Pancreas (tissue), 10 donors: ENCODE measurements around the gene XYLT1. TPM values are rescaled to one million over a fixed set of nuclear protein-coding genes. Genes with fewer than 3 reads are reported as not detected.

Experiments used
- ATAC-seq, 4 donors: fragments of 200-7000 bp; cut with Tn5 transposase; one replicate each; pipeline versions ENCODE4 v1.8.0 to v1.9.1; 2020; ENCODE audit warnings: mild to moderate bottlenecking in 4 of 4, moderate library complexity in 4 of 4
- DNase-seq, 6 donors: peaks; one replicate each; pipeline ENCODE4 v3.0.0-alpha.2; 2020
- FAIRE-seq: peaks from 2 replicates; lab custom pipeline; 2012; peaks lifted over from hg19 to GRCh38; lab: Jason Lieb, UNC
- H3K27ac ChIP-seq, 4 donors: fragments of 200-600 bp; sonication (generic); 1 replicate in 3 of 4; 2 replicates in 1 of 4; pipeline versions ENCODE4 v1.5.0 to v1.8.0; 2020
- H3K27me3 ChIP-seq, 4 donors: fragments of 200-600 bp; one replicate each; pipeline ENCODE4 v1.8.0; 2021
- H3K36me3 ChIP-seq, 3 donors: fragments of 200-600 bp; sonication (generic) in 1 of 3; one replicate each; pipeline versions ENCODE4 v1.5.0 to v1.8.0; 2020 to 2021
- H3K4me1 ChIP-seq, 3 donors: fragments of 200-600 bp; one replicate each; pipeline ENCODE4 v1.8.0; 2021
- H3K4me3 ChIP-seq, 4 donors: fragments of 200-600 bp; sonication (generic) in 2 of 4; one replicate each; pipeline versions ENCODE4 v1.5.0 to v1.8.0; 2020 to 2021
- H3K9me3 ChIP-seq, 4 donors: fragments of 200-600 bp; one replicate each; pipeline ENCODE4 v1.8.0; 2021
- WGBS, 2 donors: extraction: QIAGEN DNeasy Blood & Tissue Kit; methylation state at CpG; one replicate each; pipeline ENCODE4 v1.1.7; 2013; 5-methylcytosine and 5-hydroxymethylcytosine counted together
- intact Hi-C, 3 donors: fragments of 100-400 bp; cut with DNase I; formaldehyde crosslinking; loops; one replicate each; pipeline versions ENCODE4 v1.11.1 to v1.14.2; 2022
- polyA plus RNA-seq, 2 donors: library from polyadenylated mRNA; stranded (reverse); fragments of 200-250 nt; gene quantifications; one replicate each; pipeline ENCODE4 v1.2.3, GENCODE V29; 2013
- total RNA-seq, 6 donors: library from RNA; stranded (reverse); fragmentation: NEBNext Ultra II Directional in 4 of 6; extraction: Animal tissue kit (Norgen Biotek cat#: 25700) in 4 of 6; gene quantifications; one replicate each; pipeline versions ENCODE4 v1.2.1 to v1.2.4, GENCODE V29; 2021 to 2023
- TF ChIP-seq, protein P1 (sequence below), 4 donors: fragments of 200-600 bp; sonication (generic) in 3 of 4; IDR thresholded peaks; one replicate each; pipeline versions ENCODE4 v1.5.0 to v1.8.0; 2021; ENCODE audit warnings: antibody characterized with exemption in 4 of 4
- donor health status: healthy with polysubstance abuse.
- donor health status: DM: no; HTN: no; CAD: no; lungs with moderate emphysema.
- donor health status: DM: no; HTN: no; CAD: no.
- donor health status: control.
- donor health status: control.
- donor health status: Bipolar disorder and iron deficiency.
- donor health status: DM: yes; HTN: yes; CAD: no.
- donor health status: DM: no; HTN: no; CAD: no.
- donor health status: DM: no; HTN: no; CAD: no.
- donor health status: DM: yes; HTN: yes; CAD: no.

Gene XYLT1
- total and polyA plus RNA-seq, 8 donors, result 1.6 to 8.2 (median 4.6) TPM

DNA sequence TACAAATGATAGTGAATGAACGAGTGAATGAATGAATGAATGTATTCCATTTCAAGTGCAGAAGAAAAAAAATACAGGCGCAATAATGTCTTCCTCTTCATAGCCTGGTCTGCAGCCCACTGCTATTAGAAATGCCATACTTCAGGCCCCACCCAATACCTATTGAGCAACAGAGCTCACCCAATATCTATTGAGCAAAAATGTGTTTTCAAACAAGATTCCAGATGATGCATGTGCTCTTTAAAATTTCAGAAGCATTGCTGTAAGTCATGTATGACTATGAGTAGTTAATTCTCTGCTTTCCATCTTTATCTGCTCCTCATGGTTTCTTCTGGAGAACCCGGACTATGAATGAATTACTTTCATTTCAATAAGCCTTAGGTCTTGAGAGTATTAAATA lies 308.2 kb downstream of the XYLT1 start:
- H3K27ac ChIP-seq, result no peak overlapping the region
- H3K9me3 ChIP-seq, result no peaks in the 10 kb centered on the region
- TF ChIP-seq, protein P1, sequence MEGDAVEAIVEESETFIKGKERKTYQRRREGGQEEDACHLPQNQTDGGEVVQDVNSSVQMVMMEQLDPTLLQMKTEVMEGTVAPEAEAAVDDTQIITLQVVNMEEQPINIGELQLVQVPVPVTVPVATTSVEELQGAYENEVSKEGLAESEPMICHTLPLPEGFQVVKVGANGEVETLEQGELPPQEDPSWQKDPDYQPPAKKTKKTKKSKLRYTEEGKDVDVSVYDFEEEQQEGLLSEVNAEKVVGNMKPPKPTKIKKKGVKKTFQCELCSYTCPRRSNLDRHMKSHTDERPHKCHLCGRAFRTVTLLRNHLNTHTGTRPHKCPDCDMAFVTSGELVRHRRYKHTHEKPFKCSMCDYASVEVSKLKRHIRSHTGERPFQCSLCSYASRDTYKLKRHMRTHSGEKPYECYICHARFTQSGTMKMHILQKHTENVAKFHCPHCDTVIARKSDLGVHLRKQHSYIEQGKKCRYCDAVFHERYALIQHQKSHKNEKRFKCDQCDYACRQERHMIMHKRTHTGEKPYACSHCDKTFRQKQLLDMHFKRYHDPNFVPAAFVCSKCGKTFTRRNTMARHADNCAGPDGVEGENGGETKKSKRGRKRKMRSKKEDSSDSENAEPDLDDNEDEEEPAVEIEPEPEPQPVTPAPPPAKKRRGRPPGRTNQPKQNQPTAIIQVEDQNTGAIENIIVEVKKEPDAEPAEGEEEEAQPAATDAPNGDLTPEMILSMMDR (IDR thresholded peaks at IDR 0.05), result no peak
- H3K4me3 ChIP-seq, result no peak overlapping the region
- no peaks in the 10 kb centered on the region for H3K27me3 ChIP-seq
- H3K36me3 ChIP-seq, result no peaks in the 10 kb centered on the region
- no peak for ATAC-seq
- no peak for FAIRE-seq
- DNase-seq, result no peak
- 89 to 93% methylated on average over 3 of the region's 3 CpGs for WGBS, 2 donors
- no peaks in the 10 kb centered on the region for H3K4me1 ChIP-seq
- intact Hi-C loops, result no loop called here

DNA sequence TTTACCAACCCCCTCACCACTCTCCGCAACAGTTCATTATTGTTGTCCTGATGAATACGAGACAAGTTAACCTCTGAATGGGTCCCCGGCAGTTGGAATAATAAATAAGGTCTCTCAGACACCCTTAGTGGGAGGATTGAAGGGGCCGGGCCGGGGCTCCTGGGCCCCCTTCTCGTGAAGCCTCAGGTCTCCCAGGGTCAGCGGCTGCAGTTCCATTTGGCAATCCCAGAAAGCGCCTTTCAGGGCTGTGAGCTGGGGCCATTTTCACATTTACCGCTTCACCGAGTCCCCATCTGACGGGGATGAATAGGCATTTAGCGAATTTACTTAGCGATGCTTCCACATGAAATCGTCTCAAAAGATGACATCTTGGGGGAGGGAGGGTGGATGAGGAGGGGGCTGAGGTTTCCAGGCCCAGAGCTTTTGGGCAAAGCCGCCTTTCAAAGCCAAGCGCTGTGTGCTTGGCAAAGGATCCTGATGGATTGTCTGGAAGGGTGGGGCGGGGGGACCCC lies 309.8 kb downstream of the XYLT1 start:
- Histone ChIP-seq H3K9me3 (no peaks in the 10 kb centered on the region), H3K4me1 (no peaks in the 10 kb centered on the region), H3K27ac (no peak overlapping the region), H3K36me3 (no peaks in the 10 kb centered on the region), H3K27me3 (no peaks in the 10 kb centered on the region), H3K4me3 (no peak overlapping the region)
- no peak for DNase-seq
- FAIRE-seq, result no peak
- 81 to 83% methylated on average over 17 of the region's 17 CpGs for WGBS, 2 donors
- intact Hi-C loops, result no loop called here
- ATAC-seq, result no peak
- TF ChIP-seq, protein P1 (IDR thresholded peaks at IDR 0.05), result no peak

DNA sequence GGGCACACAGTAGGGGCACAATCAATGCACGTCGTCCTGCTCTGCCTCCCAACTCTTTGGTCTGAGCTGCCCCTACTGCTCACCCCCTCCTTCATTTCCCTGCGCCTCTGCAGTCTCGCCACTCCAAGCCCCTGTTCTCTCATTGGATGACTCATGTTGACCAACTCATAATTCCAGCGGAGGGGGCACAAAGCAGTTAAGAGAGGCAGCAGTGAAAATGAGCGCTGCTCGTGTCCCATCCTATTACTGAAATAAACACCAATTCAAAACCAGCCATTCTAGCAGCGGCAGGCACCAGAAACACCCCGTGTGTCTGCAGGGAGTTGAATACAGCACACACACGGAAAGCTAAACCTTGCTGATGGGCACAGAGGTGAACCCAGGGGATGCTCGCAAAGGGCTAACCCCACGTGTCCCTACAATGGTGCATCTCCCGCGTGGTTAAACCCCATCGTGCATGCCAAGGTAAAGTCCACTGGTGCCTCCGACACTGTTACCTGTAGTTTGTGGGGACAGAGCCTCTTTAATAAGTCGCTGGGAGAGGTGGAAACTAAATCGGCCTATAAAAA lies 310.4 kb downstream of the XYLT1 start:
- Histone ChIP-seq H3K4me3 (no peak overlapping the region), H3K9me3 (no peaks in the 10 kb centered on the region), H3K36me3 (no peaks in the 10 kb centered on the region), H3K27ac (no peak overlapping the region), H3K4me1 (no peaks in the 10 kb centered on the region), H3K27me3 (no peaks in the 10 kb centered on the region)
- DNase-seq, result no peak
- intact Hi-C loops, result no loop called here
- no peak for FAIRE-seq
- TF ChIP-seq, protein P1 (IDR thresholded peaks at IDR 0.05), result no peak
- no peak for ATAC-seq
- 70 to 79% methylated on average over 18 of the region's 18 CpGs for WGBS, 2 donors

DNA sequence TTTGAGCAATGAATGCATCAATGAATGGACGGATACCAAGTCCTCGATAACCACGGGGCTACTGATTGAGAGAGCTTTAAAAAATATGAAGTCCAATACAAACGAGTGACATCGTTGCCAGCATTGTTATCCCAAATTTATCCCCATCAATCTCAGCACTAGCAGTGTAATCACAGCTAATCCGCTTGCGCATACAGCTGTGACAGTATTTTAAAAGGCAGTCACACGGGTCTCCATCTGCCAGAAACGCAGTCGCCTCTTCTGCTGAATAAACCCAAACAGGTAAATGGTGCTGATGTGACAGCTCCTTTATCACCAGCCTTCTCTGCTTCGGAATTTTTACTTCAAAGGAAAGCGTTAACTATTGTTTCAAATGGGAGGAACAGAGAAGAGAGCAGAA lies 311.1 kb downstream of the XYLT1 start:
- Histone ChIP-seq H3K27me3 (no peaks in the 10 kb centered on the region), H3K36me3 (no peaks in the 10 kb centered on the region), H3K4me1 (no peaks in the 10 kb centered on the region), H3K4me3 (no peak overlapping the region), H3K27ac (no peak overlapping the region), H3K9me3 (no peaks in the 10 kb centered on the region)
- intact Hi-C loops, result no loop called here
- DNase-seq, result no peak
- FAIRE-seq, result no peak
- 73 to 79% methylated on average over 12 of the region's 12 CpGs for WGBS, 2 donors
- no peak for ATAC-seq
- TF ChIP-seq, protein P1 (IDR thresholded peaks at IDR 0.05), result no peak

DNA sequence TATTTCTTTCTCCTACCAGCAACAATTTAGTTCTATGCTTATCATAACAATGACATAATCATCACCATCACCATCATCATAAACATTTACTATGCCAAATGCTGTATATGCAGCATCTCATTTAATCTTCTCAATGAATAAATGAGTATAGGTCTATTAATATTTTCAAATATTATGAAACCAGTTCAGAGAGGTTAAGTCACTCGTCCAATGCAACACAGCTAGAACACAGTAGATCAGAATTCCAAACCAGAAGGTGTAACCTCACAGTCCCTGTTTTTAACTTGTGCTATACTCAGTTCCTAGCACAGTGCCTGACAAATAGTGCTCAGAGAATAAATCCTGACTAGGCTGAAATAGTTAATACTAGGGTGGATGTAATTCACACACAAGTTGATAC lies 314.8 kb downstream of the XYLT1 start:
- no peaks in the 10 kb centered on the region for H3K36me3 ChIP-seq
- no peak for DNase-seq
- TF ChIP-seq, protein P1 (IDR thresholded peaks at IDR 0.05), result no peak
- H3K9me3 ChIP-seq, result no peaks in the 10 kb centered on the region
- H3K4me1 ChIP-seq, result no peaks in the 10 kb centered on the region
- H3K4me3 ChIP-seq, result no peak overlapping the region
- H3K27ac ChIP-seq, result no peak overlapping the region
- no peak for FAIRE-seq
- intact Hi-C loops, result no loop called here
- no peaks in the 10 kb centered on the region for H3K27me3 ChIP-seq
- 83 to 94% methylated on average over 1 of the region's 1 CpG for WGBS, 2 donors
- ATAC-seq, result no peak
